ENCODE results near the gene SENP2.
"Not testable (repeated sequence)": the region's sequence is repeated elsewhere in the genome, so short reads cannot be mapped to it uniquely, and the experiment has no call there.

Gene SENP2

GRCh38 chr3:185613016-185613415 is 26.9 kb downstream of the SENP2 start:
- Histone ChIP-seq H3K27me3 (ENCODE audit: insufficient read depth, low read length) (no peaks in the 10 kb centered on the region), H2AFZ (ENCODE audit: low read depth, low read length) (no peak overlapping the region), H3K4me1 (ENCODE audit: insufficient read depth, low read length) (no peaks in the 10 kb centered on the region), H3K9me3 (ENCODE audit: low read length) (no peaks in the 10 kb centered on the region), H3K36me3 (ENCODE audit: insufficient read depth, low read length) (peaks cover 61% of the 10 kb centered on the region), H3K4me3 (ENCODE audit: low read length) (no peak overlapping the region)

GRCh38 chr3:185623939-185624665 is 38.0 kb downstream of the SENP2 start:
- H2AFZ ChIP-seq (ENCODE audit: low read depth, low read length): no peak overlapping the region
- H3K36me3 ChIP-seq (ENCODE audit: insufficient read depth, low read length): peaks cover 41% of the 10 kb centered on the region
- H3K4me3 ChIP-seq (ENCODE audit: low read length): no peak overlapping the region
- H3K27me3 ChIP-seq (ENCODE audit: insufficient read depth, low read length): no peaks in the 10 kb centered on the region
- no peaks in the 10 kb centered on the region for H3K9me3 ChIP-seq (ENCODE audit: low read length)
- H3K4me1 ChIP-seq (ENCODE audit: insufficient read depth, low read length): no peaks in the 10 kb centered on the region

- no peak overlapping the region for H3K4me3 ChIP-seq (ENCODE audit: low read length)
- H3K9me3 ChIP-seq (ENCODE audit: low read length): no peaks in the 10 kb centered on the region
- no peak overlapping the region for H2AFZ ChIP-seq (ENCODE audit: low read depth, low read length)
- peaks cover 52% of the 10 kb centered on the region for H3K36me3 ChIP-seq (ENCODE audit: insufficient read depth, low read length)
- no peaks in the 10 kb centered on the region for H3K4me1 ChIP-seq (ENCODE audit: insufficient read depth, low read length)
- no peaks in the 10 kb centered on the region for H3K27me3 ChIP-seq (ENCODE audit: insufficient read depth, low read length)
Observed at GRCh38 chr3:185625784-185626183, 39.7 kb downstream of the SENP2 start.

- Histone ChIP-seq H3K4me1 (ENCODE audit: insufficient read depth, low read length) (no peaks in the 10 kb centered on the region), H2AFZ (ENCODE audit: low read depth, low read length) (no peak overlapping the region), H3K36me3 (ENCODE audit: insufficient read depth, low read length) (peaks cover 34% of the 10 kb centered on the region), H3K27me3 (ENCODE audit: insufficient read depth, low read length) (no peaks in the 10 kb centered on the region), H3K4me3 (ENCODE audit: low read length) (no peak overlapping the region), H3K9me3 (ENCODE audit: low read length) (no peaks in the 10 kb centered on the region)
Observed at GRCh38 chr3:185629554-185630181, 43.6 kb downstream of the SENP2 start.

GRCh38 chr3:185630182-185630622 is 44.1 kb downstream of the SENP2 start:
- Histone ChIP-seq H2AFZ (ENCODE audit: low read depth, low read length) (no peak overlapping the region), H3K27me3 (ENCODE audit: insufficient read depth, low read length) (no peaks in the 10 kb centered on the region), H3K9me3 (ENCODE audit: low read length) (no peaks in the 10 kb centered on the region), H3K36me3 (ENCODE audit: insufficient read depth, low read length) (peaks cover 32% of the 10 kb centered on the region), H3K4me3 (ENCODE audit: low read length) (no peak overlapping the region), H3K4me1 (ENCODE audit: insufficient read depth, low read length) (no peaks in the 10 kb centered on the region)

- Histone ChIP-seq H3K4me3 (ENCODE audit: low read length) (no peak overlapping the region), H3K36me3 (ENCODE audit: insufficient read depth, low read length) (peaks cover 23% of the 10 kb centered on the region), H3K9me3 (ENCODE audit: low read length) (no peaks in the 10 kb centered on the region), H3K4me1 (ENCODE audit: insufficient read depth, low read length) (no peaks in the 10 kb centered on the region), H2AFZ (ENCODE audit: low read depth, low read length) (no peak overlapping the region), H3K27me3 (ENCODE audit: insufficient read depth, low read length) (no peaks in the 10 kb centered on the region)
Observed at GRCh38 chr3:185631108-185631507, 45.0 kb downstream of the SENP2 start.

GRCh38 chr3:185631508-185632206 is 45.6 kb downstream of the SENP2 start:
- Histone ChIP-seq H2AFZ (ENCODE audit: low read depth, low read length) (no peak overlapping the region), H3K4me3 (ENCODE audit: low read length) (no peak overlapping the region), H3K36me3 (ENCODE audit: insufficient read depth, low read length) (peaks cover 21% of the 10 kb centered on the region), H3K27me3 (ENCODE audit: insufficient read depth, low read length) (no peaks in the 10 kb centered on the region), H3K4me1 (ENCODE audit: insufficient read depth, low read length) (no peaks in the 10 kb centered on the region), H3K9me3 (ENCODE audit: low read length) (no peaks in the 10 kb centered on the region)

GRCh38 chr3:185632996-185633395 is 46.9 kb downstream of the SENP2 start:
- Histone ChIP-seq H3K27me3 (ENCODE audit: insufficient read depth, low read length) (no peaks in the 10 kb centered on the region), H3K9me3 (ENCODE audit: low read length) (no peaks in the 10 kb centered on the region), H3K4me1 (ENCODE audit: insufficient read depth, low read length) (no peaks in the 10 kb centered on the region), H3K4me3 (ENCODE audit: low read length) (no peak overlapping the region), H2AFZ (ENCODE audit: low read depth, low read length) (no peak overlapping the region), H3K36me3 (ENCODE audit: insufficient read depth, low read length) (peaks cover 18% of the 10 kb centered on the region)

GRCh38 chr3:185637388-185637787 is 51.3 kb downstream of the SENP2 start:
- Histone ChIP-seq H3K4me1 (ENCODE audit: insufficient read depth, low read length) (no peaks in the 10 kb centered on the region), H3K9me3 (ENCODE audit: low read length) (no peaks in the 10 kb centered on the region), H3K4me3 (ENCODE audit: low read length) (no peak overlapping the region), H2AFZ (ENCODE audit: low read depth, low read length) (no peak overlapping the region), H3K27me3 (ENCODE audit: insufficient read depth, low read length) (no peaks in the 10 kb centered on the region), H3K36me3 (ENCODE audit: insufficient read depth, low read length) (peaks cover 12% of the 10 kb centered on the region)

GRCh38 chr3:185638651-185639050 is 52.6 kb downstream of the SENP2 start:
- H3K4me3 ChIP-seq (ENCODE audit: low read length); H3K4me1 ChIP-seq (ENCODE audit: insufficient read depth, low read length); H3K27me3 ChIP-seq (ENCODE audit: insufficient read depth, low read length); H2AFZ ChIP-seq (ENCODE audit: low read depth, low read length); H3K9me3 ChIP-seq (ENCODE audit: low read length): not testable (repeated sequence)
- H3K36me3 ChIP-seq (ENCODE audit: insufficient read depth, low read length): peaks cover 23% of the 10 kb centered on the region

GRCh38 chr3:185639632-185640206 is 53.6 kb downstream of the SENP2 start:
- H3K36me3 ChIP-seq (ENCODE audit: insufficient read depth, low read length): peaks cover 25% of the 10 kb centered on the region
- no peaks in the 10 kb centered on the region for H3K4me1 ChIP-seq (ENCODE audit: insufficient read depth, low read length)
- no peak overlapping the region for H2AFZ ChIP-seq (ENCODE audit: low read depth, low read length)
- no peaks in the 10 kb centered on the region for H3K9me3 ChIP-seq (ENCODE audit: low read length)
- H3K27me3 ChIP-seq (ENCODE audit: insufficient read depth, low read length): no peaks in the 10 kb centered on the region
- H3K4me3 ChIP-seq (ENCODE audit: low read length): no peak overlapping the region

GRCh38 chr3:185640308-185640707 is 54.2 kb downstream of the SENP2 start:
- Histone ChIP-seq H3K4me3 (ENCODE audit: low read length) (no peak overlapping the region), H3K36me3 (ENCODE audit: insufficient read depth, low read length) (peaks cover 31% of the 10 kb centered on the region), H3K9me3 (ENCODE audit: low read length) (no peaks in the 10 kb centered on the region), H3K4me1 (ENCODE audit: insufficient read depth, low read length) (no peaks in the 10 kb centered on the region), H2AFZ (ENCODE audit: low read depth, low read length) (no peak overlapping the region), H3K27me3 (ENCODE audit: insufficient read depth, low read length) (no peaks in the 10 kb centered on the region)

GRCh38 chr3:185645191-185645590 is 59.1 kb downstream of the SENP2 start:
- H3K9me3 ChIP-seq (ENCODE audit: low read length); H2AFZ ChIP-seq (ENCODE audit: low read depth, low read length); H3K4me3 ChIP-seq (ENCODE audit: low read length); H3K4me1 ChIP-seq (ENCODE audit: insufficient read depth, low read length); H3K27me3 ChIP-seq (ENCODE audit: insufficient read depth, low read length): not testable (repeated sequence)
- H3K36me3 ChIP-seq (ENCODE audit: insufficient read depth, low read length): peaks cover 65% of the 10 kb centered on the region

All from neuron (in vitro differentiated cells).